T-helper 1 cell treated with Interleukin-12 subunit alpha and Interleukin-12 subunit beta and Interleukin-4 antibody, amounts not matched to agents 30 ng/mL and 1 ng/mL, for 36 hours (primary cell): Measurements from ENCODE around the gene SACM1L. TPM values are rescaled to one million over a fixed set of nuclear protein-coding genes. Genes with fewer than 3 reads are reported as not detected.

Experiments
- intact Hi-C: fragments of 100-400 bp; cut with micrococcal nuclease; formaldehyde crosslinking; loops from one replicate; pipeline ENCODE4 v1.15.1; 2024
- total RNA-seq: library from RNA; stranded (reverse); gene quantifications from 2 replicates; pipeline ENCODE4 v1.2.3, GENCODE V29; 2022

The SACM1L gene
- total RNA-seq, 1 donor from 2014 or later = 78.0 TPM

DNA sequence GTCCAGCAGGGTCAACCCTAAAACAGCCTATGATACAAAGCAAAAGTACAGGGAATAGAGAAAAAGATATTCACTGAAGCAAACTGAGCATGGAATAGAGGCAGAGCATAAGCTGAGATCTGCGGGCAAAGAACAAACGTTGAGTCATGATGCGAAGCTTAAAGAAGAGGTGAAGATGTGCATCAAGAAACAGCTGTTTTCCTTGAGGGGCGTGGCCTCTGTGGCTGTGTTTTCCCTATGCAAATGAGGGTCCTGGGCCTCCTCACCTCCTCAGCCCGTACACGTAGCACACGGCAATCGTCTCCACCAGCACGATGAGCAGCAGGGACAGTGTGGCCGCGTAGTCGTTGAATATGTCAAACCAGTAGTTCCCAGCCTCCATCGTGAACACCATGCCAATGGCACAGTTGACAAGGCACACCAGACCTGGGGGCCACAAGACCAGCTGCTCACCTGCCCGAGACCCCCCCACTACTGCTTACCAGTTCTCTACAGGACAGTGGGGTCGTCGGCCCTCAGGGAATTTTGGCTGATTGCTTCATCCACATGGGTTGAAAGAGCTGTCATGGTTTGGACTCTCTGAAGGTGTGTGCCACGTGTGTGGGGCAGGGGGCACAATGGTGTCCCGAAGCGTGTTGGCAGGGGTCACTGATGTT, 73.6 kb downstream of the SACM1L start:
- intact Hi-C loops = loop anchor here (5.0 kb wide), 1 partner anchor 70 kb away; no protein-coding TSS in a partner anchor

DNA sequence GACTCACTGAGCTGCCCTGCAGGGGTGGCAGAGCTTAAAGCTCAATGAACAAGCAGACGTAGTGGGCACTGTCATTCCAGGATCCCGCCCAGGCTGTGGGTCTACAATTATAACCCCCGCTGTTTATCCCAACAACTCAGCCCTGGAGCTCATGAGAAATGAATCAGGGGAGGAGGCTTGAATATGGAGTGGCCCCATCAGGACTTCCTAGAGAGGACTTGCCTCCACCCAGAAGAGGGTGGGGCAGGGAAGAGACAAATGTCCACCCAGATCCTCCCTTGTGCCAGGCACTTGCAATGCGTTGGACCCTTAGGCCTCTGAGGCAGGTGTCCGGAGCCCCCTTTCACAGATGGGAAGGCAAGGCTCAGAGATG, 74.1 kb downstream of the SACM1L start:
- intact Hi-C loops = loop anchor here (5.0 kb wide), 1 partner anchor 69 kb away; no protein-coding TSS in a partner anchor

DNA sequence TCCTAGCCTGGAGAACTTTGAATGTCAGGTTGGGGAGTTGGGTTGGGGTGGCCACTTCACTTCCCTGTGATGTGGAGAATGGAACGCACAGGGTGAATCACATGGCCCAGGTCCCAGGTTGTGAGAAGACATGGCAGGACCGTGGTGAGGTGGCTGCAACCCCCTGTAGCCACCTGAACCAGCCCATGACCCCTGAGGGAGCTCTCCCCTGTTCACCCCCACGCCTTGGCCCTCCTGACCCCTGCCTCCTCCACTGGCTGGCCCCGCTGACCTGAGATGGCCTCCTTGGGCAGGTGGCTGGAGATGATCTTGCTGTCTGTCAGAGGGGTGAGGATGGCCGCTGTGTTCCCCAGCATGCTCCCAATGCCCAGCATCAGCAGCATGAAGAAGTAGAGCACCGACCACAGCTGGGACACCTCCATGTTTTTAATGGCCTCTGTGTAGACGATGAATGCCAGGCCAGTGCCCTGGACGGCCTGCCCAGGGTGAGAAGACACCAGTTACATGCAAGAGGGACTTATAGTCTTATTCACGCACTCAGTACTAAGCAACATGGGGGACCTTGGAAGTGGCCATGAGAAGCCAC, 76.2 kb downstream of the SACM1L start:
- intact Hi-C loops = no loop called here

DNA sequence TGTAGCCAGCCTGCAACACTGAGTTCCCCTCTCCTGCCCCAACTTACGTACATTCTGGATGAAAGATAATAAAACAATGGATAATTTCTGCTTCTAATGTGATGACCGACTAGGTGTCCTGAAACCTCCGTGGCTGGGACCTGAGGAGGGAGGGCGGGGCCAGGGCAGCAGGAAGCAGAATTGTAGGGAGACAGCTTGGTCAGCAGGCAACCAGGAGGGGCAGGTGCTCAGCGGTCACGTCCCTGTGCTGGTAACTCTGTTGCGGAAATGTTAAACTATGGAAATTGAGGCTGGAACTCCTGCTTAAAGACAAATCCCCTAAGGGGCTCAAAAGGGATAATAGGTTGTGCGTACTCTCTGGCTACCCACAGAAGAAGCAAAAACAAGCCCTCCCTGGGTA, 76.8 kb downstream of the SACM1L start:
- intact Hi-C loops = no loop called here

DNA sequence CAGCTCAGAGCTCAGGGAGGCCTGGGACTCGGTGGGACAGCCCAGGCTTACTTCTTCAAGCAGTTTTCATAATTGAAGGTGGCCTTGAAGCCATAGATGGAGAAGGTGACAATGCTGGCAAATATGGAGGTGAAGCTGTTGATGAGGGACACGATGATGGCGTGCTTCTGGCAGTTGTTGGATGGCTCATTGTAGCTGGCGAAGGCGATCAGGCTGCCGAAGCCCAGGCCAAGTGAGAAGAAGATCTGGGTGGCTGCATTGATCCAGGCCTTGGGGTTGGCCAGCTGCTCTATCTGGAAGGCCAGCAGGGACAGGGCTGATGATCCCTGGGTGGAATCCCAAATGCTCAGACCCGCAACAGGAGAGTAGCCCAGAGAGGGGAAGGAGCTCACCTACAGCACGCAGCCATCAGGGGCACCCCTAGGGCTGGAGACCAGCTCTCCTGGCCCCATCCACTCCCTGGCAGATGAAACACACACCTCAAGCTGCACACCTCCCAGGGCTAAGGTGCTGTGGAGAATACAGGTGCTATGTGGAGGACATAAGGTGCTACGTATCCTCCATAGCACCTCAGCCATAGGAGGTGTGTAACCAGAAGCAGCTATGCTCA, 82.1 kb downstream of the SACM1L start:
- intact Hi-C loops = no loop called here

DNA sequence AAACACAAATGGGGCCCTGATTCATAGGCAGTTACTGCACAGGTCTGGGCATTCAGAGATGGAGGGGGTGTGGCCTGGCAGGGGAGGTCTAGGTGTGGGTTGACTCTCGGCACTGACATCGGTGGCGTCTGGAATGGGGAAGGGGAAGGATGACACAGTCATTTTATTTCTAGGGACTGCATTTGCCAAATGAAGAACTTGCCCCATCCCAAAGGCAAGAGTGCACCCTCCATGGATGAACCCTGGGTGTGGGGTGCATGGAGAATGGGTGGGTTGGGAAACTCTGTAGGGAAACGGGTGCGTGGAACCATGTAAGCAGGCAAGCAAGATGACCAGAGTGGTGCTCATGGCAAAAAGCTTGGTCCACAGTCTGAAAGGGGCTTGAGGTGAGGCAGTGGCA, 82.6 kb downstream of the SACM1L start:
- intact Hi-C loops = no loop called here

DNA sequence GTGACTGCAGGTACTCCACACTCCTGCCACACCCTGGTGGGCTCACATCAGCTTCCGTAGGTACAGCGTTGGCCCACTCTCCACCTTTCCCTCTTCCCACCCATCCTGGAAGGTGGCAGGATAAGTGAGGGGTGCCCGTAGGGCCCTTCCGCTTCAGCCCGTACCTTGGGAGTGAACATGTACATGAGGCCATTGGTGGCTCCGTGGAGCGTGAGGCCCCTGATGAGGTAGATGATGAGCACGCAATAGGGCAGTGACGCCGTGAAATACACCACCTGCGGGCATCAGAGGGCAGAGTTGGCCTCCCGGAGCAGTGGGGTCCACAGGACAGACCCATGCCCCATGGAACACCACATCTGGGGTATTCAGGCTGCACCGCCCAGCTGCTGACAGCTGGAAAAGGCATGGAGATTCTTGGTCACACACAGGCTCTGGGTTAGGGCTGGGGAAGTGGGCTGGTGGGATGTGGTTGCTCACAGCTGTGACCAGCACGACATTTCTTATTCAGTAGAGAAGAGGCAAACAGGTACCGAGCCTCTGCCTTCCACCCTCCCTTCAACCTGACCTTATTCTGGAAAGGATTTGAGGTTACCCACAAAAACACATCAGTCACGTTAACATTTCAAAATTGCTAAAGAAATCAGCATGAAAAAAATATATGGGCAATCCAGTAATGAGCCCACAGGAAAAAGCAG, 83.3 kb downstream of the SACM1L start:
- intact Hi-C loops = no loop called here

DNA sequence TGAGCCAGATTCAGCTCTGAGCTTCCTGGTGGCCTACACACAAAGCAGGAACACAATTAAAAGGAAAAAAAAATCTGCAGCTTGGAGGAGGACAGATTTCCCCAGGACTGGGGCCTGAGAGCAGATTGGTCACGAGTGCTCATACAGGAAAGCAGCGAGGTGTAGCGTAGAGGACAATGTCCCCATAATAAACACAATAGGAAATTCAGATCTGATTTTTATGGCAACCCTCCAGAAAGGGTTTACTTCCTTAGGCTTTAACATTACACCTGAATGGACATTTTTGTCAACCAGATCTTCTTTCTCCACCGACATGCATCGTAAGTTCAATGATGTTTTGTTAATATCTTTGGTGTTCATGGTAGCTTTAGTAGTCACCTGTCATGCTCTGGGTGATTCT, 83.9 kb downstream of the SACM1L start:
- intact Hi-C loops = no loop called here

DNA sequence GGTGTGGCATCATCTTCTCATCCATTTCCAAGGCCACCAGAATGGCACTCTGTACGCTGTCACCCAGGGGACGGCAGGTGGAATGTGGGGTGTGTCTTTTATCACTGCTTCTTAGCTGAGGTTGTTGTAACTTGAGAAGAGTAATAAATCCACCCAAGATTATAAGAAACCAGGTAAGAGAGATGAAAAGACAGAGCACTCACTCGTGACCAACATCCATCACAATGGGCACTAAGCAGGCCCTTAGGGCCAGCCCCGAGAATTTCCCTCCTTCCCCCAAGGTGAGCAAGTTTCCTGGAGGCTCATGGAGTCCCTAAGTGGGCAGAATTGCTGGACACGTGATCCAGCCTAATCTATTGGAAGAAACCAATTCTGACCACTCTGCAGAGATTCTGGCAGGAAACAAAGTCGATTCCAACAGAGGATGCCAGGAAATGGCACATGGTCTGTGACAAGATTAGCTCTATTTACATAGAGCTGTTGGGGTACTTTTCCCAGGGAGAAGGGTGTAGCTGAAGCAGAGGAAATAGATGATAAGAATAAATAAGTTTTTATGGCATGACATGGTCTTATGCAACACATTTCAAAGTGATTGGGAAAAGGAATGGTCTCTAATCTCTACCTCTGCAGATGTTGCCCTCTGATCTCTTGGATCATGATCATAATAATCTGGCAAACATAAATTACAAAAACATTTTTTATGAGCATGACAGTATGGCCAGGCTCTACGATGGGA, 84.7 kb downstream of the SACM1L start:
- intact Hi-C loops = no loop called here

DNA sequence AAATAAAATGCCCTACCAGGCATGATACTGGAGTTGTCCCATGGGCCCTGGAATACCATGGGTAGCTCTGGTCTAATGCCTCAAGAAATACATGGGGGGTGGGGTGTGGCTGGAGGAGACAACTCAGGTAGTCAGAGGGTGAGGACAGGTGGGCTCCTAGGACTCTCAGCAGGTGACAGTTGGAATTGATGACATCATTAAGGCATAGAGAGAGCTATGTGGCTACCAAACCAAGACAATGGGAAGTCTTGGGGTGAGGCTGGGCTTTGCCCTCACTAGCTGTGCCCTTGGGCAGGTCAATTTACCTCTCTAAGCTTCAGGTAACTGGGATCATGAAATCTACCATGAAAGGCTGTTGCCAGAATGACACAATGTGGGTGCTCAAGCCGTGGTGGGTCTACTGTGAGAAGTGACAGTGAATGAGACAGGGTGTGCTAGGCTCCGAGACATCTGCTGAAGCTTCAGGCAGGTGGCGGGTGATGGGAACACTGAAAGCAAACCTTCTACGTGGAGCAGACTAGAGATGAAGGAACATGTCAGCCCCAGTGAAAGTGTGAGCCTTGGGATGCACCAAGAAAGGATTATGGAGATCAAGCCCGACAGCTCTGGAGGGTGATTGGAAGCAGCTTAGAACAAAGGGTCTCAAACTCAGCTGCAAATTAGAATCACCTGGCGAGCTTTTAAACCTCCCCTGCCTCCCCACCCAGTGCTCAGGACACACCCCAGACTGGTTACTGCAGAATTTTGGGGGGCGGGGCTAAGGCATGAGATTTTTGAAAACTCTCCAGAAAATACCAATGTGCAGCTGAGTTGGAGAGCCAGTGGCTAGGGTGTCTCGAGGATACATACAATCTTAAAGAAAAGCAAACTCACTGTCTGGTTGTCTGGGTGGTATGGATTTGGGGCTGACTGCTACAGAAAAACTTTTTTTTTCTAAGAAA, 85.7 kb downstream of the SACM1L start:
- intact Hi-C loops = no loop called here

DNA sequence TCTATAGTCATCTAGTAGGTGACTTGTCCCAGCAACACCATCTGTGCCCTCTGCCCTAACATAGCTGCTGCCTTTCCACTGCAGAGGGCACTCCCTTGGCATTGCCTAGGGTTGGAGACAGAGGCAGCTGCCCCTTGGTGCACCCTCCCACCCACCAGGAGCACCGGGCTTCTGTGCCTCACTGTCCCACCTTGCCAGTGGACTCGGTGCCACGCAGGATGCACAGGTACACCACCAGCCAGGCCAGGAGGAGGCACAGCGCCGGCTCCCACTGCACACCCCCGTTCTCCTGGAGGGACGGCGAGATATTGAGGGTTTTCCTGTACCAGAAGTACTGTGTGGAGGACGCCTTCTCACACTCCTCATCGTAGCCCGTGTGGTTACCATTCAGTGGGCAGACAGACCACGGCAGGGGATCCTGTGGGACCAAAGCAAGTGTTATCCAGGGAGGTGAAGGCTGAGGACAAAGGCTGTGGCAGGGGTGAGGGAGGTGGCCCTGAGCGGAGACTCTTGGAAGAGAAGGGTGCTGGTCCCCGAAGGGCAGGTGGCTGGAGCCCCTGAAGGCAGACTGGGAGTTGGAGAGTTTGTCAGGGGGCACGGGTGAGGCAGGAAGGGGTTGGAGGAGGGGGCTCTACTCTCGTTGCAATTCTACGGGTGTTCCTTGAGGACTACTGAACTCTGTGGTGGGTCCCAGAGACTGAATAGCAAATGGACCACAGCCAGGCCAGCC, 86.5 kb downstream of the SACM1L start:
- intact Hi-C loops = no loop called here

DNA sequence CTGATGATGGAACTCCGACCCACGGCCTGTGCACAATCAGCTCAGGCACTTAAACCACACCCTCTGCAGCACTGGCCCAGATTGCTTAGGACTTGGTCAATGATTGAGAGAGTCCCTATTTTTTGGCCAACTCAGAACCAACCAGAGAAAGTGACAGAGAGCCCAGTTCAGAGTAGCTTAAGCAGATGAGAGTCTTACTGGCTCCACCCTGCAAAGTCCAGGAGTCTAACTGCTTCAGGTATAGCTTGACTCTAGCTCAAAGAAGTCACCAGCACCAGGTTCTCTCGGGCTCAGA, 87.1 kb downstream of the SACM1L start:
- intact Hi-C loops = no loop called here

DNA sequence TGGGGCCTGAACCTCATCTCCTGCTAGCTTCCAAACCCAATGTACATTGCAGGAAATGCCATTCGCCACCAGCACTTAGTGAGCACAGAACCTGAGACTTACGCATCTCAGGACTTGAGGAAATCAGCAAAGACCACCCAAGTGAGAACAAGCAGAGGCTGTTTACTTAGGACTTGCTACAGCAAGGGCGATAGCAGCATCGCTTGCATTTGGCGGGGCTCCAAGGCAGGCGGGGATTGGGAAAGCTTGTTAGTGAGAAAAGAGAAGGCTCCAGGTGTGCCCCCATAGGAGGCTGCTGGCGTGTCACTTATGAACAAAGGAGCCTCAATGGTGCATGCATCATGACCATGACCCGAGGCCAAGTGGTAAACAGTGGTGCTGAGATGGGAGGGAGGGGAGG, 87.4 kb downstream of the SACM1L start:
- intact Hi-C loops = no loop called here

DNA sequence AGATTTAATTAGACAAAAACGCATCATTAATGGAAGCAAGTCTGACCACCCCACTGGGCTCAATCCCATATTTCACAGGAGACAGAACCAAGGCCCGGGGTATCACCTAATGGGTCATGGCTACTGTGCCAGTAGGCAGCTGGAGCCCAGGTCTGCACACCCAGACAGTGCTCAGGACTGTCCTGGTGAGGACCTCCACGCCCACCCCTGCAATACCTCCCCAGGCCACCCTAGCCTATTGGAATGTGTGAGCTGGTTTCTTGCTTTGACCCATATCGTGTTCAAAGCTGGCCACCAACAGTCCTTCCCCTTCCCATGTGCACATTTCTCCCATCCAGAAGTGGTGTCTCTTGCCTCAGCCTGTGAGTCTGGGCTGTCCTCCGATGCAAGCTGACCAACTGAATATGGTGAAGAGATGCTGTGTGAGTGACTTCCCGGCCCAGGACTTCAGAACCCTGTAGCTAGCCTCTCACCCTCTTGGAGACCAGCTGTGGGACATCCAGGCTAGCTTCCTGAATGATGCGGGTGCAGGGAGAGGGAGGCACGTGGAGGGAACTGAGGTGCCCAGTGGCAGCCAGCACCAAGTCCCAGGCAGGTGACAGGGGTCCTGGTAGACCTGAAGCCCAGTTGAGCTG, 88.0 kb downstream of the SACM1L start:
- intact Hi-C loops = no loop called here

DNA sequence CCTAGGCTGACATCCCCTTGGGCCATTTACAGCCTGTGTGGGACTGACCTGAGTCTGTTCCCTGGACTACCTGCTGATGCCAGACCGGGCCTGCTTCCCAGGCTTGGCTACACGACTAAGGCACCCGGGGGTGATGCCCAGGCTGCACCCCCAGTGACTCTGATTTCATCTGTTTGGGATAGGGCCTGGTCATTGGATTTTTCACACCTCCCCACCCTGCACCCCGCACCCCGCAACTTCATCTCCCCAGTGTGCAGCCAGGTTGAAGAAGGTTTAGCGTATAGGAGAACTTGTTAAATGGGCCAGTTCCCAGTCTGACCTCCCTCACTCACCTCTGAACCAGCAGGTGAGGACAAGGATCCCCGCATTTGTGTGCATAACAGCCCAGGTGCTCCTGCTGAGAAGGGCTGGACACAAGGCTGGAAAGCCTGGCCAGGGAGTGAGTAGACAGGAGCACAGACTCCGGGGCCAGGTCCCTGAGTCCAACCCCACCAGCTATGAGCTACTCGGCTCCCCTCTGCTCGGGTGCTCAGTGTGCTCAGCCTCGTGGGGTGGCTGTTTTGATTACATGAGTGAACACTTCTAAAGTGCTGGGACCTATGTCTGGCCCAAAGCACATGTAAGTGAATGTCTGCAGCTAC, 88.7 kb downstream of the SACM1L start:
- intact Hi-C loops = no loop called here

DNA sequence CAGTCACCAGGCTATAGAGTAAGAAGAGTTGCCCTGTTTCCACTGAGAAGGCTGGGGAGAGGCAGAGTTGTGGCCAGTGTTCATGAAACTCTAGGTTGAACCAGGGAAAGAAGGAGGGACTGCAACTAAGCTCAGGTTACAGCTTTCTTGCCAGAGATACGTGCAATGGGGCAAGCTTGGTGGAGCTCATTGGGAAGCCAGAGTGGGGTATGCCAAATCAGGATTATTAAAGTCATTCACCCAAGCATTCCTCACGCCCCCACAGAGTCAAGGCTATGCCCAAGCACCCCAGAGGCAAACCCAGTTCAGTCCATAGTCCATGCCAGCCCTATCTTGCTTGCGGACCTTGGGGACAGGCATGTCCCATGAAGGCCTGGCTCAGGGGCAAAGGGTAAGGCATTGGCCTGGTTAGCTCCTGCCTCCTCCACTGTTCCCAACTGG, 89.6 kb downstream of the SACM1L start:
- intact Hi-C loops = no loop called here

DNA sequence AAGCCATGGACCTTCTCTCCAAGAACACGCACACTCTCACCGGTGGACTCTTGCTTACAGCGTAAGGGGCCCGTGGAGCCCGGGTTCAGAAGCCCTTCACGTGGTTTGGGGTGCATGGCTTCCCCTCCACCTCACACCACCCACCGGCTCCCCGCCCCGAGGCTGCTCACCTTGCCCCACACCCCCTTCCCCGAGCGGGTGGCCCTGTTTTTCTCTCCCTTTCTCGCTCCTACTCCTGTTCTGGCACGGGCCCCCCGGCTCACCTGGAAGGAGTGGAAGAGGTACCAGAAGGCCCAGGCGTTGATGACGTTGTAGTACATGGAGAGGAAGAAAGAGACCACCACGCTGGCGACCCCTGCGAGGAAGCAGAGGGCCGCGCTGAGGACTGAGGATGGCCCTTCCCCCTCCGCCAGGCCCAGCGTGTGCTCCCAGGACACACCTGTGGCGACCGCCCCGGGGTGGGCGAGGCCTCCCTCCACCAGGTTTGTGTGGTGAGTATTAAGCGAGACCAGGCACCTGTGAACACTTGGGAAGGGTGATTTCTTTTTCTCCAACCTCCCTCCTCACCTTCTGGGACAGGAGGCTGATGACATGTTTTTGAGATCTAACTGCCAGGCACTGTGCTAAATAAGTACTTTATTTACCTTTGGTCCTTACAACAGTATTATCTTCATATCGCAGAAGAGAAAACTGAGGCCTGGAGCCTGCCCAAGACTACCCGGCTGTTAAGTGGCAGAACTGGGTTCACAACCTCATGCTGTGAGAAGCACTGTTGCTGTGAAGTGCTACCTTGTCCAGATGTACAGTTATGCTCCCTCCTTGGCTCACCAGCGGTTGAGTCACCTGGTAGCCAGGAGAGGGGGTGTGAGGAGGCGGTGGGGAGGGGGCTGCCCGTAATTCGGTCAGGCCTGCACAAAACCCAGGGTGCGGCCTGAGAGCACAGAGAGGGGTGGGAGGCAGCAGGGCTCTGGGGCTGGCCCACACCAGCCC, 90.8 kb downstream of the SACM1L start:
- intact Hi-C loops = no loop called here

DNA sequence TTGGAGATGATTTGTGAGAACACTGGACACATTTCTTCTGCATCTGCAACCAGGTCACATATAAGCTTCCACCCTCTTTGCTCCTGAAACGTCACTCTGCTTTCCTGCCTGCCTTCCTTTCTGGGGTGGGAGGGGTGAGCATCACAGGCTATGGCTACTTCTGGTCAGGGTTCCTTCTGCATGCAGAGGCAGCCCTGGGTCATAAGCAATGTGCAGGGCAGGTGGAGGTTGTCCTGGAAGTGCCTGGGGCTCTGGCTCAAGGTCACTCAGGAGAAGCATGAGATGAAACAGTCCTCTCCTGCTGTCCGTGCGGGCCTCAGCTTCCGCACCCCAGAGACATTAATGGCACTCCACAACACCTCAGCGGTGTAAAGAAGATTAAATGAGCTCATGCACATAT, 92.1 kb downstream of the SACM1L start:
- intact Hi-C loops = no loop called here
